HEK293 (cell line): Measurements from ENCODE around the gene MED13L.

Source experiments
- CTCF ChIP-seq: fragments of 450-650 bp; formaldehyde crosslinking; IDR thresholded peaks from 2 replicates; pipeline ENCODE4 v1.5.1; 2016; ENCODE audit warnings: missing biosample characterization, missing genetic modification characterization
- HOXC10 ChIP-seq: sonication (generic); formaldehyde crosslinking; IDR thresholded peaks from 2 replicates; pipeline ENCODE4 v1.8.1; 2023; ENCODE audit warnings: mild to moderate bottlenecking, missing genetic modification reagents
- KLF16 ChIP-seq: fragments of 450-650 bp; formaldehyde crosslinking; IDR thresholded peaks from 2 replicates; pipeline ENCODE4 v1.5.1; 2017; ENCODE audit warnings: missing biosample characterization, missing genetic modification characterization
- PATZ1 ChIP-seq: fragments of 450-650 bp; formaldehyde crosslinking; IDR thresholded peaks from 2 replicates; pipeline ENCODE4 v1.5.1; 2016; ENCODE audit warnings: missing biosample characterization, missing genetic modification characterization
- PBX3 ChIP-seq: sonication (generic); formaldehyde crosslinking; IDR thresholded peaks from 2 replicates; pipeline ENCODE4 v1.8.1; 2022; ENCODE audit warnings: mild to moderate bottlenecking, moderate library complexity, missing genetic modification reagents
- REPIN1 ChIP-seq: fragments of 450-650 bp; formaldehyde crosslinking; IDR thresholded peaks from 2 replicates; pipeline ENCODE4 v1.5.1; 2017; ENCODE audit warnings: missing biosample characterization, missing genetic modification characterization, low read depth
- SP2 ChIP-seq: fragments of 450-650 bp; formaldehyde crosslinking; IDR thresholded peaks from 2 replicates; pipeline ENCODE4 v1.5.1; 2016; ENCODE audit warnings: missing biosample characterization, missing genetic modification characterization
- ZBTB11 ChIP-seq: fragments of 450-650 bp; formaldehyde crosslinking; conservative IDR thresholded peaks from 2 replicates; pipeline ENCODE4 v1.5.1; 2016; ENCODE audit warnings: low read depth, missing biosample characterization, missing genetic modification characterization
- ZNF214 ChIP-seq: fragments of 450-650 bp; formaldehyde crosslinking; IDR thresholded peaks from 2 replicates; pipeline ENCODE4 v1.5.1; 2017; ENCODE audit warnings: missing biosample characterization, mild to moderate bottlenecking, missing genetic modification characterization, borderline replicate concordance
- ZNF24 ChIP-seq: fragments of 450-650 bp; formaldehyde crosslinking; IDR thresholded peaks from 2 replicates; pipeline ENCODE4 v1.5.1; 2016; ENCODE audit warnings: missing biosample characterization, missing genetic modification characterization
- ZNF354C ChIP-seq: fragments of 450-650 bp; formaldehyde crosslinking; IDR thresholded peaks from 2 replicates; pipeline ENCODE4 v1.5.1; 2016; ENCODE audit warnings: missing biosample characterization, missing genetic modification characterization, low read depth, borderline replicate concordance
- ZNF391 ChIP-seq: fragments of 450-650 bp; formaldehyde crosslinking; IDR thresholded peaks from 2 replicates; pipeline ENCODE4 v1.5.1; 2016; ENCODE audit warnings: low read depth, missing biosample characterization, missing genetic modification characterization, borderline replicate concordance
- ZNF449 ChIP-seq: fragments of 450-650 bp; formaldehyde crosslinking; IDR thresholded peaks from 2 replicates; pipeline ENCODE4 v1.5.1; 2017; ENCODE audit warnings: missing biosample characterization, mild to moderate bottlenecking, missing genetic modification characterization, moderate library complexity

GRCh38 chr12:116033765-116034164 lies 243.7 kb downstream of the MED13L start:
- TF ChIP-seq ZNF391 (tag by site-specific recombination) (no peak), ZNF214 (tag by site-specific recombination) (no peak), REPIN1 (tag by site-specific recombination) (no peak), SP2 (tag by site-specific recombination) (no peak), PBX3 (CRISPR knock-in tag) (no peak), HOXC10 (CRISPR knock-in tag) (no peak), CTCF (tag by site-specific recombination) (no peak), ZBTB11 (no peak), PATZ1 (no peak), KLF16 (tag by site-specific recombination) (no peak), ZNF354C (tag by site-specific recombination) (no peak), ZNF449 (no peak), ZNF24 (tag by site-specific recombination) (no peak)
